ENCODE results near the gene UCHL5. TPM values are rescaled to one million over a fixed set of nuclear protein-coding genes. Genes with fewer than 3 reads are reported as not detected.

The UCHL5 gene
- total RNA-seq, 2 donors from 2014 or later: 18.9 to 32.9 TPM

DNA sequence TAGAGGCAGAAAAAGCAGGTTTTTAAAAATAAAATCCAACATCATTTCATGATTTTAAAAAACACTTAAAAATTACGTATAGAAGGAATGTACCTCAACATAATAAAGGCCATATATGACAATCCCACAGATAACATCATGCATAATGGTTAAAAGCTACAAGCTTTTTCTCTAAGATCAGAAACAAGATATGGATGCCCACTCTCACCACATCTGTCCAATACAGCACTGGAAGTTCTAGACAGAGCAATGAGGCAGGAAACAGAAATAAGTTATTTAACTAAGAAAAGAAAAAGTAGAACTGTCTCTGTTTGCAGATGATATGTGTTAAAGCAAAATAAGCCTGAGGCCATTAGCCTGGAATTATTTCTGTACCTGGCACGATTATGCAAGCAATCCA, 96.3 kb downstream of the UCHL5 start:
- Histone ChIP-seq H3K36me3 (no peaks in the 10 kb centered on the region), H3K4me1 (no peaks in the 10 kb centered on the region), H3K9me3 (no peaks in the 10 kb centered on the region), H3K27me3 (no peaks in the 10 kb centered on the region), H3K4me3 (no peak overlapping the region), H3K27ac (no peak overlapping the region)
- TF ChIP-seq CTCF (IDR thresholded peaks at IDR 0.05): no peak
- DNase-seq (ENCODE audit: low spot score): no peak

Other genes with a start within 250 kb of the UCHL5 start
- 10 to 100 TPM; 58.9 to 64.4 TPM for gene RO60, start 252 bp upstream of the UCHL5 start, total RNA-seq
- gene GLRX2, start 46.1 kb upstream of the UCHL5 start, total RNA-seq: 10 to 100 TPM in 1 of 2 donors, 1 to 10 TPM in 1; 6.8 to 12.1 TPM
- gene CDC73, start 62.7 kb upstream of the UCHL5 start, total RNA-seq: 10 to 100 TPM; 27.8 to 30.1 TPM
- 10 to 100 TPM; 27.9 to 51.7 TPM for gene B3GALT2, start 127.3 kb upstream of the UCHL5 start, total RNA-seq